Measurements from ENCODE around the gene ACY1. TPM values are rescaled to one million over a fixed set of nuclear protein-coding genes. Genes with fewer than 3 reads are reported as not detected.

ACY1 gene
- total and polyA plus RNA-seq, 10 of the 15 experiments (the other 5 are each of a cell fraction or from before 2014, with no cell fraction given) = 18.5 to 42.2 (median 27.8) TPM

GRCh38 chr3:52023101-52023770 is 39.9 kb downstream of the ACY1 start (continued):
- no peak for TF ChIP-seq CUX1 (IDR thresholded peaks at IDR 0.05; ENCODE audit: insufficient replicate concordance, low read depth, low read length)
- no peak for TF ChIP-seq RAD21 (IDR thresholded peaks at IDR 0.05; ENCODE audit: insufficient read depth, low read depth, low read length)
- peak; percentile 45 for TF ChIP-seq PKNOX1 (IDR thresholded peaks at IDR 0.05)
- TF ChIP-seq ZNF274 (IDR thresholded peaks at IDR 0.05; ENCODE audit: insufficient read depth, insufficient read length) = no peak
- TF ChIP-seq POLR2A (IDR thresholded peaks at IDR 0.05; ENCODE audit: low read depth, low read length) = no peak
- TF ChIP-seq RELA (IDR thresholded peaks at IDR 0.05; ENCODE audit: borderline replicate concordance, partially characterized antibody) = no peak
- TF ChIP-seq JUNB (IDR thresholded peaks at IDR 0.05) = no peak
- no peak for TF ChIP-seq RUNX3 (IDR thresholded peaks at IDR 0.05; ENCODE audit: low read length)

All from GM12878 (cell line).